ENCODE results near the gene INPP4B.
"Not testable (repeated sequence)": the region's sequence is repeated elsewhere in the genome, so short reads cannot be mapped to it uniquely, and the experiment has no call there.

Gene INPP4B

DNA sequence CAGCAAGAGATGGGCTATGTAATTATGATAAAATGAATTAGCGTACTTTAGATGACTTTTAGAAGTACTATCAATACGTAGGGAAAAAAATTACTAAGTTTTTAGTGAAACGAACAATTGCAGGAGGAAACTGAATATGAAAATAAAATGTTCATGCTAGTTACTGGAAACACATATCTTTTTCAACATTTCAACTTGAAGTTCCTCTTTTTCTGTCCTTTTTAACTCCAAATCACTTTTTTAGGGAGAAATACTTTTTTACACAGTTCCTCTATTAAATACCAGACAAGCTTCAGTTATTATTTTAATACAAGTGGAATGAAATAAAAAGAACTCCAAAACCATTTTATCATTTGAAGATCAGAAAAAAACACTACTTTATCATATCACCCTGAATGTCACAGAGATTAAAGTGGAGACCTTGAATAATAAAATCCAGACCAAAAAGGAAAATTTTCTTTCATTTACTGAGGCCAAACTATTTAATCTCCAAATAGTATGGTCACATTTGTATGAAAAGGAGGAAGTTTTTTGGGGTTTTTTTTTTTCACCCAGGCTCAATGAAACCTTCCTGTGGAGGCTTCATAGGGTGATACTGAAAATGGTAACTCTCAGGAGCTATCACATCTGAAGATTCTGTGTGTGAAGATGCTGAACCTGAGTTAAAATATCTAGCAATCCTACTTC lies 306.2 kb downstream of the INPP4B start:
- no peak for DNase-seq (ENCODE audit: low spot score)

DNA sequence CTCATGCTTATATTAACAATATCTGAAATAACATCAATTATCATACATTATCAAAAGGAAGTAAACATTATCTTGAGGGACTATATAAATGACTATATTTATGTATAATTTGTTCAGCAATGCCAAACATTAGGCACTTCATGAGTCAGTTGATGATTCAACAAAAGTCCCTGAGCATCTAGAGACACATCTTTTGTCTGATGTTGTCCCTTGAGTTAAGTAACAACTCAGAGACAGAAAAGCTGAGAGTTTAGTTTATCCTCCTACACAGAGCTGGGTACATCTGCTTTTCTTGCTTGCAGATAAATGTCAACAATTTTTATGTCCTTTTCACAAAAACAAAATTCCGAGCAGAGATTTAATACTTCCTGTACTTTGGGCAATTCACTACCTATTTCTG lies 311.1 kb downstream of the INPP4B start:
- DNase-seq (ENCODE audit: low spot score) = no peak

DNA sequence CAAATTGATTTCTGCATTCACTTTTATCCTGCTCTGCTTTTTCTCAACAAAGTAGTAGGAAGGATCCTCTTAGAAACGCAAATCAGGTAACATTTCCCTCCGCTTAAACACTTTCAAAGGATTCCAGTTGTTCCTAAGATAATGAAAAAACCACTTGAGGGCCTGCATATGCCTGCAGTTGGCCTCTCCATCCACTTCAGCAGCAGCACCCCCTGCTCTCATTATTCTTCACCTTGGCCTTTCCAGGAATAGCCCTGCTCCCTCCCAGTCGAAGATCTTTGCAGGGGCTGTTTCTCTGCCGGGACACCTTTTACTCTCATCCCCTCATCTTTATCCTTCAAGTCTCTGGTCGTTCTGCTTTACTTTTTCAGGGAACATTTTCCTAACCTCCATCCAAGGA lies 314.0 kb downstream of the INPP4B start:
- DNase-seq (ENCODE audit: low spot score) = no peak

DNA sequence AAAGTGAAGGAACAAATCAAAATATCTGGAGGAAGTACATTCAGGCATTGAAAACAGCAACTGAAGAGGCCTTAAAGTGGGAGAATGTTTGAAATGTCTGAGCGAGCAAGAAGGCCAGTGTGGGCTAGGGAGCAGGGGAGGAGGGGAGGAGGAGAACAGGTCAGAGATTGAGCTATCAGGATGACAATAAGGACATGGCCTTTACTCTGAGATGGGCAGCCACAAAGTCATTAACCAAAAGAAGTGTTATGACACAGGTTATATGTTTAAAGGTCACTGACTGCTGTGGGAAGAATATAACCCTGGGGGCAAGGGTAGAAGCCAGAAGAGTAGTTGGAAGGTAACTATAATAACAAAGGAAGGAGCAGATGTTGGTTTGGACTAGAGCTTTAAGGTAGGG lies 315.4 kb downstream of the INPP4B start:
- no peak for DNase-seq (ENCODE audit: low spot score)

DNA sequence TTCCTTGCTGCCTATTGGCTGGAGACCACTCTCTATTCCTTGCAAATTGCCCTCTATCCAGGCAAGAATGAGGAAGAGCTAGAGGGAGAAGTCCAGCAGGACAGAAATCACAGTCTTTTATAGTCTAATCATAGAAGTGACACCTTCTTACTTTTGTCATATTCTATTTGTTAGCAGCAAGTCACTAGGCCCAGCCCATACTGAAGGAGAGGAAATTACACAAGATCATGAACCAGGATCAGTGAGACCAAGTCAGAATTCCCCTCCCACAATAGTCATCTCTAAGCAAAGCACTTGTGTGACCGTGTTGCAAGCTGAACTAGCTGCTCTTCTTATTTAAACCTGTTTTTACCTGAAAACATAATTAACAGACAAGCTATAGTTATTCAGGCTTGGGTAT lies 317.7 kb downstream of the INPP4B start:
- no peak for DNase-seq (ENCODE audit: low spot score)

DNA sequence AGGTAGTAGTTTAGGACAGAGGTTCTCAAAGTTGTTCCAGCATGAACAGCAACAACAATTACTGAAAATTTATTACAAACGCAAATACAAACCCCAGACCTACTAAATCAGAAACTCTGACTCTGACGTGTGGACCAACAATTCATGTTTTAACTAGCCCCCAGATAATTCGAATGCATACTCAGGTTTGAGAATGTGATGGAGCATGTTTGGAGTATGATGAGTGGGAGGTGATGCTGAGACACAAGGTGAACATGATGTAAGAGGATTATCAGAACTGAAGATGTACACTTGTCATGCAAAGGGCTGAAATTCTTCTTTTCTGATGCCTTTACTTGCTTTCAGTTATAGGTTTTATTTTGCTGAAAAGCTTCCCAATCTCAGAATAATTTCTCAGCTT lies 323.0 kb downstream of the INPP4B start:
- no peak for DNase-seq (ENCODE audit: low spot score)

DNA sequence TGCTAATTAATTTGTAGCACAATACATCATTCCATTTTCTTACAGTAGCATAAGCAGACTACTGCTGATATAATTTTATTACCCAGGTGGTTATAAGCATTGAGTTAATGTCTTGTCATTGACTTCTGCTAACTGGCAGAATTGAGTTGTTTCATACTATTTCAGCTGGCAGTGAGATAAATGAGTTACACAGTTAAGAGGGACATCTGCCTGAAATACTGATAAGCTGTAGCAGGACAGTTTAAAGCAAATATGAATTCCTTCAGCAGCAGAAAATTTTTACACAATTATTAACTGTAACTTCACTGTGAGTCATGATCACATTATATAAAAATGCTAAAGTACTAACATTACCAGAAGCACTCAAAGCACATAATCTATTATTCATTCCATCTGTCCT lies 326.8 kb downstream of the INPP4B start:
- DNase-seq (ENCODE audit: low spot score) = no peak

DNA sequence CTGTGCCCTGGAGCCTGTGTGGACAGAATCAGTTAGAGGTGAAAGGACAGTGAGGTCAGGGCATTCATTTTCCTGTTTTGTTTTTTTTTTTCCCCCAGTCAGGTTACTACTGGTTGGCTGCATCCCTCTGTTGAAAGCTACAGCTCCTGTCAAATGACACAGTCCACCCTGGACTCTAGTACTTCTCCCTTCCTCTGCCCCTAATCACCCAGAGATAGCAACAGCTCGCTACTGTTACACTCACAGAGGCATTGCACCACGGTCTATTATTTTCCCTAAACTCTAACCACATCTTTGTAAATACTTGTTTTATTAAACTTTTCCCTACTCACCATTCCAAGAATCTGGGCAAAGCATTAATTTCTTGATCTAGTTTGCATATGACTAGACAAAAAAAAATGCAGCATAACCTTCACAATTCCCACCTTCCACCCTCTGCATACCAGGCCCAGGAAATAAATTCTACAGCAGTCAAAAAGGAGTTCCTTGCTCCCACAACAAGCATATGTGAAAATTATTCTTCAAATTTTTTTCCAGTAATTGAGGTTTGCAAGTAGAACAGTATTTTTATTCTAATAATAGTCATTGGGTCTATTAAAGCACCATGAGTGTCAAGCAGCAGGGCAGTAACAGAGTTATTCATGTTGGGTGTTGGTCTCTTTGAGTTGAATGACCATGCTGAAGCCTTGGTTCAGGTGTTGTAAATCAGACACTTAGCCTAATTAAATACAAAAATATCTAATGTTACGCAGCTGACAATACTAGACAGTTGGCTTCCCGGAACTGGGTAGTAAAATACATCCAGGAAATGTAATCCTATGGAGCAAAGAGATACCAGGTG lies 329.2 kb downstream of the INPP4B start:
- no peak for DNase-seq (ENCODE audit: low spot score)

DNA sequence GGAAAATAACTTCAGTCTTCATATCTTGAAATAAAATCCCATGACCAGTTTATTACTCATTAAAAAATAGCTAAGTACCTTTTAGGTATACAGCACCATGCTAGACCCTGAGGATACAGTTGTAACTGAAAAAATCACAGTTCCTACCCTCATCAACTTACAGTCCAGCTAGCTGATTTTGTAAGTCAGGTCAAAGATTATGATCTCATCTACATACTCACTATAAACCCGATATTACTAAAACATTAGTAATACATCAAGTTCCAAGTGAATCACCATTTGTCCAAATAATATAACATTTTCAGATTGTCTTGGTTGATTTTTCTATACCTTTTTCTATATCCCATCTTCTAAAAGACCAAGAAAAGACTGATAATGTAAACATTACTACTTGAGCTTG lies 333.9 kb downstream of the INPP4B start:
- DNase-seq (ENCODE audit: low spot score) = no peak

DNA sequence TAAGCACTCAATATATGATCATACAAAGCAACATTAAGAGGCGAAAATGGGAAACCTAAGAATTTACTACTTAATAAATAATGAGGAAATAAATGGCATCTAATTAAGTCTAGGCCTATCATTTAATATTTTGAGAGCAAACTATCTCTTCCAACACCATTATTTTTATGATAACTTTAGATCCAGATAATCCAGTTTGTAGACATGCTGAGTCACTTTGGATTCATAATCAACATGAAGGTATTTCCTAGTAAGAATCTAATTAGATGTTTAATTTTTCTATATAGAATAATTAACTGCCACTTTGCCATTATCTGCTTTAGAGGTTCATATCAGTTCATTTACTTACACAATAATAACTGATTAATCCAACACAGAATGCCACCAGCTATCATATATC lies 336.2 kb downstream of the INPP4B start:
- DNase-seq (ENCODE audit: low spot score) = no peak

DNA sequence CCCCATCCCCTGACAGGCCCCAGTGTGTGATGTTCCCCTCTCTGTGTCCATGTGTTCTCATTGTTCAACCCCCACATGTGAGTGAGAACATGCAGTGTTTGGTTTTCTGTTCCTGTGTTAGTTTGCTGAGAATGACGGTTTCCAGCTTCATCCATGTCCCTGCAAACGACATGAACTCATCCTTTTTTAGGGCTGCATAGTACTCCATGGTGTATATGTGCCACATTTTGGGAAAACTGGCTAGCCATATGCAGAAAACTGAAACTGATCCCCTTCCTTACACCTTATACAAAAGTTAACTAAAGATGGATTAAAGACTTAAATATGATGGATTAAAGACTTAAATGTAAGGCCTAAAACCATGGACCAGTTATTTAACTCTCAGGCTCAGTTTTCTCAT lies 336.7 kb downstream of the INPP4B start:
- DNase-seq (ENCODE audit: low spot score) = not testable (repeated sequence)

DNA sequence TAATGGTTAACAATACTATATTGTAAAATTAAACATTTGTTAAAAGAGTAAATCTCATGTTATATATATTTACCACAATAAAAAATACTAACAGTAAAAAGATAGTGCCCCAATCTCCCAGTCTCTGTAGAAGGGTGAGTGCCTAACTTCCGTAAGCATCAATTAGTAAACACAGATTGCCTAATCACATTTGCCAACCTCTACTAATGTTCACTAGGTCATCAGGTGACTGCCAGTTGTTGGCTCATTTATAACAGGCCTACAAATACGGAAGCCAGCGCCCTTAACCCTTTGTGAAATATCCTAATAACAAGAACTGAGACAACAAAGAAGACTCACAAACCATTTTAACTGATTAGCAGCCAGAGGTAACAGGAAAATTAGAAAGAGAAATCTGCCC lies 345.1 kb downstream of the INPP4B start:
- DNase-seq (ENCODE audit: low spot score) = no peak

DNA sequence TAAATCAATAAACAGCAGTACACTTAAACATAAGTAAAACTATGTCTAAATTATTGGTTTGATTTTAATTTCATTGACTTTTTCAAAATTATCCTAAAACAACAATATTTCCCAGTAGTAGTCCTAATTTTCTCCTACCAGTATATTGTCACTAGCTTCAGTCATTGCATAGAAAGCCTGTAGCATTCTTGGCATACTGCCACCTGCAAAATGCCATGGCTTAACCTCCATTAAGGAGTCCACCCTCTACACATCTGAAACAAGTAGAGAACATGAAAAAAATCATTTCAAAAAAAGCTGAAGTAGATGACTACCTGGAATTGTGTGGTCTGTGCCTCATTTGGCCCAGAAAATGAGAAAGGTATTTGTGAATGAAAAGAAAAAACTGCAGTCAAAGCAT lies 348.5 kb downstream of the INPP4B start:
- no peak for DNase-seq (ENCODE audit: low spot score)

DNA sequence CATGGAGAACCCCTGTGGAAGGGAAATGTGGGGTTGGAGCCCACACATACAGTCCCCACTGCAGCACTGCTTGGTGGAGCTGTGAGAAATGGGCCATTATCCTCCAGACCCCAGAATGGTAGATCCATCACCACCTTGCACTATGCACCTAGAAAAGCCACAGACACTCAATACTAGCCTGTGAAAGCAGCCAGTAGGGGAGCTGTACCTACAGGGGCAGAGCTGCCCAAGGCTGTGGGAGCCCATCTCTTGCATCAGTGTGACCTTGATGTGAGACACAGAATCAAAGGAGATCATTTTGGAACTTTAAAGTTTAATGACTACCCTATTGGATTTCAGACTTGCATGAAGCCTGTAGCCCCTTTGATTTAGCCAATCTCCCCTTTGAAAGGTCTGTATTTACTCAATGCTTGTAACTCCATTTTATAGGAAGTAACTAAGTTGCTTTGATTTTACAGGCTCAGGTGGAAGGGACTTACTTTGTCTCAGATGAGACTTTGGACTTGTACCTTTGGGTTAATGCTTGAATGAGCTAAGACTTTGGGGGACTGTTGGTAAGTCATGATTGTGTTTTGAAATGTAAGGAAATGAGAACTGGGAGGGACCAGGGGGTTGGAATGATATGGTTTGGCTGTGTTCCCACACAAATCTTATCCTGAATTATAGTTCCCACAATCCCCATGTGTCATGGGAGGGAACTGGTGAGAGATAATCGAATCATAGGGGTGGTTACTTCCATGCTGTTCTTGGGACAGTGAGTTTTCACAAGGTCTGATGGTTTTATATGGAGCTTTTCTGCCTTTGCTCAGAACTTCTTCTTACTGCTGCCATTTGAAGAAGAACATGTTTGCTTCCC lies 352.6 kb downstream of the INPP4B start:
- DNase-seq (ENCODE audit: low spot score) = no peak

DNA sequence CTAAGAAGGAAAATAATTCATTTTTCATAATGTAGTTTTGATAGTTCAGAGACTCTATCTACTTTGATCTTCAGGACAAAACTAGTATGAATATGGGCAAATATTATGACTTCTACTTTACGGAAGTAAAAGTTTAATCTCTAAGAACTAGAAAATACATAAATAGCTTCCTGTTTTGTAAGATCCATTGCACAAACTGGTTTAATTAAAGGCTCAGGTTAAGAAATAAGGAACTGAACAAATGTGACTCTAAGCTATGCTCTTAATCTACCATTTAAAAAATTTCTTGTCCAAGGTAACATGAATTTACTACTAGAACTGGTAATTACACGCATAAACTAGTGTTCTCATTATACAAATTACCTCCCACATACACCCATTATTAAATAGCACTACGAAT lies 360.6 kb downstream of the INPP4B start:
- DNase-seq (ENCODE audit: low spot score) = no peak

DNA sequence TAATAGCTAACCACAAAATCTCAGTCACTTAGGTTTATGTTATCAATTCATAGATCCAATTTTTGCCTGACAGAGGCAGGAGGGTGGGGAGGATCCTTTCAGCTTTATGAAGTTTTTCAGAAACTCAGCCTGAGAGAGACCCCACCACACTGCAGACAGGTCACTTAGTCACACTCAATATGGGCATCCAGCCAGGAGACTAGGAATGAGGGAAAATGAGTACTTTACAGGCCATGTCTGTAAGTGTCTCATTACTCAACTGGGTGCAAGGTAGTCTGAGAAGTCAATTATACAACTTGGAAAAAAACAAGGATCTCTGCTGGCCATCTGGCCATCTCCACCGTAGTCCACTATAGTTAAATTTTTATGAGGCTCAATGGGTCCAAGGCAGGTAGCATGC lies 365.9 kb downstream of the INPP4B start:
- DNase-seq (ENCODE audit: low spot score) = no peak

DNA sequence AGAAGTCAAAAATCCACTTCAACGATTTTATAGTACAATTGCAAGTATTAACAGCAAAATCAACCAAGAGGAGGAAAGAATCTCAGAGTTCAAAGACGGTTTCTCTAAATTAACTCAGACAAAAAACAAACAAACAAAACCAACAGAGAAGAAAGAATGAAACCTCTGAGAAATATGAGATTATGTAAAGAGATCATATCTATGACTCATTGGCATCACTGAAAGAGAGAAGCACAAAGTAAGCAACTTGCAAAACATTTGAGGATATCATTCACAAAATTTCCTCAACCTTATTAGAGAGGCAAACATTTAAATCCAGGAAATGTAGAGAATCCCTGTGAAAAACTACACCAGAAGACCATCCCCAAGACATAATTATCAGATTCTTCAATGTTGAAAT lies 370.4 kb downstream of the INPP4B start:
- DNase-seq (ENCODE audit: low spot score) = no peak

DNA sequence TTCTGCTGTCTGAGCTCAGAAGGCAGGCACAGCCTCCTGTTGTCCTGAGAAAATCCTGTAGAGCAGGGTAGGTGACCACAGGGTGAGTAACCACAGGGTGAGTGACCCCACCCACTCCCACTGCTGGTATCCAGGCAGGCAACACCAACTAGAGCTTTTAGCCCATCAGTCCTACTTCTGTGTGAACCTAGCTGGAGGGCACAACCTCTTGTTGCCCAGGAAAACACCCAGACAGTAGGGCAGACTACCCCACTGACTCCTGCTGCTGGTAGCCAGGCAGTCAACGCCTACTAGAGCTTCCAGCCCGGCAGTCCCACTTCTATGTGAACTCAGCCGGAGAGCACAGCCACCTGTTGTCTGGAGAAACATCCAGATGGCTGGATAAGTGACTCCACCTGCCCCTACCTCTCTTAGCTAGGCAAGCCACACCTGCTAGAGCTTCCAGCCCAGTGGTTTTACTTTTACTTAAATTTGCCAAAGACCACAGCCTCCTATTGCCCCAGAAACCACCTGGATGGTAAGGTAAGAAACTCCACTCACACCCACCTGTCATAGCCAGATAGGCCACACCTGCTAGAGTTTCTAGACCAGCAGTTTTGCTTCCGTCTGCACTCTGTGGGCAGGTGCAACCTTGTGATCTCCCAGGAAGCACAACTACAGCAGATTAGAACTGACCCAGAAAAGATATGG lies 371.6 kb downstream of the INPP4B start:
- DNase-seq (ENCODE audit: low spot score) = no peak

DNA sequence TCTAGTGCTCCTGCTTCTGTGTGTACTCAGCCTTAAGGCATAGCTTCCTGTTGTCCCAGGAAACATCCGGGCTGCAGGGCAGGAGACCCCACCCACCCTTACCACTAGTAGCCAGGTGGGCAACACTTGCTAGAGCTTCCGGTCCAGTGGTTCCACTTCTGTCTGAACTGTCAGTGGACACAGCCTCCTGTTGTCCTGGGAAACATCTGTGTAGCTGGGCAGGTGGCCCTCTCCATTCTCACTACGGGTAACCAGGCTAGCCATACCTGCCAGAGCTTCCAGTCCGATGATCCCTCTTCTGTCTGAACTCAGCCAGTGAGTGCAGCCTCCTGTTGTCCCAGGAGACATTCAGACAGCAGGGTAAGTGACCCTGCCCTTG lies 372.2 kb downstream of the INPP4B start:
- DNase-seq (ENCODE audit: low spot score) = no peak

DNA sequence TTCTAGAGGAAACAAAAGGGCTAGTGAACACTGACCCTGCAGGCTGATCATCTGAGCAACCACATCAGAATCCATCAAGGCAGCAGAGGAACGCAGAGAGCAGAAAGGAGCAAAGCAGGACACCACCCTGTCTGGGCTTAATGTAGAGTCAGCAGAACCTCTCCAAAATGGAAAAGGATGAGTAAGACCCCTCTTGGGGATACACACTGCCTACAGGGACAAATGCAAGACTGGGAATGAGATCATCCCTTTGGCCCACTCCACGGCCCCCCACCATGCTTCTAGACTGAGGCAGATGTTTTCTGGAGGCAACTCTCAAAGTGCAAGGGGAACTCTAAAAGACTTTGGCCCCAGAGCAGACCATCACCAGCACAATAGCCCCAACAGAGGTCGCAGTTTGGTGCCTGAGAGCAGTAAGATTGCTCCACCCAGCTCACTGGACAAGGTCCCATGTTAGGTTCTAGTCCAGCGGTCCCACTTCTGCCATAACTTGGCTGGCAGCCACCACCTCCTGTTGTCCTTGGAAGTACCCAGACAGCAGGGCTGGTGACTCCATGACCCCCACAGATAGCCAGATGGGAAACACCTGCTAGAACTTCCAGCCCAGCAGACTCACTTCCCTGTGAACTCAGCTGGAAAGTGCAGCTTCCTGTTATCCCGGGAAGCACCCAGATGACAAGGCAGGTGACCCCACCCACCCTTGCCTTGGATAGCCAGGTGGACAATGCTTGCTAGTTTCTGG lies 372.7 kb downstream of the INPP4B start:
- no peak for DNase-seq (ENCODE audit: low spot score)

DNA sequence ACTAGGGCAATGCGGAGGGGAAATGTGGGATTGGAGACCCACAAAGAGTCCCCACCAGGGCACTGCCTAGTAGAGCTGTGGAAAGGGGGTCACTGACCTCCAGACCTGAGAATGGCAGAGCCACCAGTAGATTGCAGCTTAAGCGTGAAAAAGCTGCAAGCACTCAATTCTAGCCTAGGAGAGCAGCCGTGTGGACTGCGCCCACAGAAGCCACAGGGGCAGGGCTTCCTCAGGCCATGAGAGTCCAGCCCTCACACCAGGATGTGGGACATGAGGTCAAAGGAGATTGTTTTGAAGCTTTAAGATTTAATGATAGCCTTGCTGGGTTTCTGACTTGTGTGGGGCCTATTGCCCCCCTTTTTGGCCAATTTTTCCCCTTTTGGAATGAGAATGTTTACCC lies 379.0 kb downstream of the INPP4B start:
- DNase-seq (ENCODE audit: low spot score) = no peak

DNA sequence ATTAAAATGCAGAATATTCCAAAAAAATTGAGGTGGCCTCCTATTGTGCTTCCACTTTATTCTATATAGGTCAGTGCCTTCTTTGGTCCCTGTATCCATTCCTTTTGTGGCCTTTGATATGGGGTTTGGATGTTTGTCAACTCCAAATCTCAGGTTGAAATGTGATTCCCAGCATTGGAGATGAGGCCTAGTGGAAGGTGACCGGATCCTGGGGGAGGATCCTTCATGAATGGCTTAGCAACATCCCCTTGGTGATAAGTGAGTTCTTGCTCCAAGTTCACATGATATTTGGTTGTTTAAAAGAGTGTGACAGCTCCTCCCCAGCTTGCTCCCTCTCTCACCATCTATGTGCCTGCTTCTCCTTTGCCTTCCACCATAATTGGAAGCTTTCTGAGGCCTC lies 380.6 kb downstream of the INPP4B start:
- DNase-seq (ENCODE audit: low spot score) = no peak

Data from hematopoietic multipotent progenitor cell treated with erythropoietin and hydrocortisone succinate and interleukin-3 and kit ligand, for 17 days (in vitro differentiated cells).